ENCODE data around the gene CARD14. TPM values are rescaled to one million over a fixed set of nuclear protein-coding genes. Genes with fewer than 3 reads are reported as not detected.

Gene CARD14
- total RNA-seq, 1 donor from 2014 or later: 1.1 TPM

- Histone ChIP-seq H3K27me3 (no peaks in the 10 kb centered on the region), H3K9me3 (no peaks in the 10 kb centered on the region), H3K27ac (no peak overlapping the region), H3K4me3 (no peak overlapping the region), H3K4me1 (no peaks in the 10 kb centered on the region), H3K36me3 (no peaks in the 10 kb centered on the region)
- no peak for DNase-seq (ENCODE audit: low spot score in 2 of 2)
- intact Hi-C loops (cut with DNase I): no loop called here
- TF ChIP-seq CTCF (IDR thresholded peaks at IDR 0.05): no peak
Measured at GRCh38 chr17:80201446-80201845, 31.6 kb downstream of the CARD14 start.

- H3K9me3 ChIP-seq: no peaks in the 10 kb centered on the region
- TF ChIP-seq CTCF (IDR thresholded peaks at IDR 0.05): no peak
- H3K27ac ChIP-seq: no peak overlapping the region
- no peaks in the 10 kb centered on the region for H3K27me3 ChIP-seq
- no peaks in the 10 kb centered on the region for H3K4me1 ChIP-seq
- intact Hi-C loops (cut with DNase I): no loop called here
- no peak for DNase-seq (ENCODE audit: low spot score in 2 of 2)
- no peaks in the 10 kb centered on the region for H3K36me3 ChIP-seq
- no peak overlapping the region for H3K4me3 ChIP-seq
Measured at GRCh38 chr17:80202197-80202596, 32.4 kb downstream of the CARD14 start.

- H3K27ac ChIP-seq: no peak overlapping the region
- no peak for TF ChIP-seq CTCF (IDR thresholded peaks at IDR 0.05)
- intact Hi-C loops (cut with DNase I): no loop called here
- H3K9me3 ChIP-seq: no peaks in the 10 kb centered on the region
- no peak for DNase-seq (ENCODE audit: low spot score in 2 of 2)
- H3K27me3 ChIP-seq: no peaks in the 10 kb centered on the region
- no peak overlapping the region for H3K4me3 ChIP-seq
- H3K4me1 ChIP-seq: no peaks in the 10 kb centered on the region
- no peaks in the 10 kb centered on the region for H3K36me3 ChIP-seq
Measured at GRCh38 chr17:80203471-80203963, 33.7 kb downstream of the CARD14 start.

GRCh38 chr17:80204626-80205468, 35.0 kb downstream of the CARD14 start:
- DNase-seq (ENCODE audit: low spot score in 2 of 2): no peak
- Histone ChIP-seq H3K27ac (no peak overlapping the region), H3K9me3 (no peaks in the 10 kb centered on the region), H3K27me3 (no peaks in the 10 kb centered on the region), H3K4me1 (no peaks in the 10 kb centered on the region), H3K36me3 (peaks cover 3 to 11% of the 10 kb centered on the region in 2 donors), H3K4me3 (no peak overlapping the region)
- intact Hi-C loops (cut with DNase I): no loop called here
- no peak for TF ChIP-seq CTCF (IDR thresholded peaks at IDR 0.05)

- DNase-seq (ENCODE audit: low spot score in 2 of 2): no peak
- Histone ChIP-seq H3K9me3 (no peaks in the 10 kb centered on the region), H3K27ac (no peak overlapping the region), H3K4me1 (no peaks in the 10 kb centered on the region), H3K4me3 (no peak overlapping the region), H3K36me3 (peaks cover 10 to 21% of the 10 kb centered on the region in 2 donors), H3K27me3 (no peaks in the 10 kb centered on the region)
- intact Hi-C loops (cut with DNase I): no loop called here
- TF ChIP-seq CTCF (IDR thresholded peaks at IDR 0.05): no peak
Measured at GRCh38 chr17:80205811-80206210, 36.0 kb downstream of the CARD14 start.

All from ascending aorta (tissue), 2 donors.